Activated T-cell treated with anti-CD3 and anti-CD28 coated beads, Interleukin-2, amount 50 U/mL, for 72 hours (primary cell): ENCODE measurements around the gene CBLL1. TPM values are rescaled to one million over a fixed set of nuclear protein-coding genes. Genes with fewer than 3 reads are reported as not detected.

ENCODE experiments used
- ATAC-seq, 2 donors: fragments of 150-1000 bp; cut with Tn5 transposase; replicated peaks in 1 of 2; 2 replicates each; pipeline ENCODE4 v1.10.0; 2021; ENCODE audit warnings: moderate library complexity in 2 of 2, mild to moderate bottlenecking in 1 of 2
- DNase-seq, 2 donors: peaks; one replicate each; pipeline ENCODE4 v3.0.0; 2021 to 2022; ENCODE audit warnings: mixed read lengths in 1 of 2
- H3K27ac Mint-ChIP-seq: one replicate; pipeline ENCODE4 v1.8.0; 2022; ENCODE audit warnings: mild to moderate bottlenecking, moderate library complexity, mixed read lengths
- H3K27me3 Mint-ChIP-seq: one replicate; pipeline ENCODE4 v1.8.0; 2022; ENCODE audit warnings: low read depth, mixed read lengths
- H3K36me3 Mint-ChIP-seq, 2 donors: one replicate each; pipeline ENCODE4 v1.8.0; 2022; ENCODE audit warnings: mixed read lengths in 2 of 2, mild to moderate bottlenecking in 1 of 2; ENCODE audit not compliant: insufficient read depth in 2 of 2
- H3K4me1 Mint-ChIP-seq: one replicate; pipeline ENCODE4 v1.8.0; 2022; ENCODE audit warnings: low read depth, mixed read lengths
- H3K4me3 Mint-ChIP-seq, 2 donors: one replicate each; pipeline ENCODE4 v1.8.0; 2022; ENCODE audit warnings: mild to moderate bottlenecking in 2 of 2, mixed read lengths in 2 of 2, moderate library complexity in 2 of 2
- H3K9me3 Mint-ChIP-seq, 2 donors: one replicate each; pipeline ENCODE4 v1.8.0; 2022; ENCODE audit warnings: mixed read lengths in 2 of 2
- total RNA-seq, 2 donors: library from RNA; stranded (reverse); gene quantifications; one replicate each; pipeline ENCODE4 v1.2.3, GENCODE V29; 2022

CBLL1 gene
- total RNA-seq, 2 donors from 2014 or later: 39.8 to 44.6 TPM

- Mint-ChIP-seq H3K4me1 (no peaks in the 10 kb centered on the region), H3K4me3 (no peak overlapping the region), H3K27me3 (peaks cover 21% of the 10 kb centered on the region), H3K27ac (no peak overlapping the region), H3K36me3 (no peaks in the 10 kb centered on the region), H3K9me3 (no peaks in the 10 kb centered on the region)
- DNase-seq (no peak), ATAC-seq (no peak)
Observed at GRCh38 chr7:107792364-107792763, 48.4 kb downstream of the CBLL1 start.

DNA sequence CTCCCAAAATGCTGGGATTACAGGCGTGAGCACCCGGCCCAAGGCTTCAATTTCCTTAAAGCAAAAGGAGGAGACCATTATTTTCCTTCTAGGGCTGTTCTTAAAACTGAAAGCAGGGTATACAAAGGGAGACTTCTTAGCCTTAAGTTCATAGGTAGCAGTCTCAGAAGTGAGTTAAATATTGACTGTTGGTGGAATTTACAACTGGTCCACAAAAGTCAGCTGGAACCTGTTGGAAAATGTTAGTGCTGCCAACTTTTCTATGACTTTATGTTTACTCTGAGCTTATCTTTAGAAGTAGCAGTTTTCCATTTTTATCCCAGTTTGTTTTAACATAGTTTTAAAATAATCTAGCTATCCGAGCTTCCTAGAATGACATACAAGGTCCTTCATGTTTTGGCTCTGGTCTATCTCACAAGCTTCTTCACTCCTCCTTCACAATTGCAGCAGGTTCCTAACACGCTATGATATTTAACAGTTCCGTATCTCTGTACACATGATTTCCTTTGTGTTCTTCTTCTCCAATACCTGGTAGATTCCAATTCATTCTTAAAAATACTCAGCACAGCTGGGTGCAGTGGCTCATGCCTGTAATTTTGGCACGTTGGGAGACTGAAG lies 55.8 kb downstream of the CBLL1 start:
- ATAC-seq: no peak
- peaks cover 27% of the 10 kb centered on the region for H3K27me3 Mint-ChIP-seq
- no peaks in the 10 kb centered on the region for H3K4me1 Mint-ChIP-seq
- H3K4me3 Mint-ChIP-seq: no peak overlapping the region
- peaks cover 0 to 2% of the 10 kb centered on the region in 2 donors for H3K9me3 Mint-ChIP-seq
- H3K27ac Mint-ChIP-seq: no peak overlapping the region
- no peaks in the 10 kb centered on the region for H3K36me3 Mint-ChIP-seq
- DNase-seq: no peak

GRCh38 chr7:107803009-107803610 lies 59.2 kb downstream of the CBLL1 start, which contains the start of gene SLC26A3:
Gene SLC26A3, minus strand, starts transcription at chr7:107803223. Its CDS starts 8,714 bp downstream, at chr7:107794509.
- Mint-ChIP-seq H3K27ac (no peak within 1 kb of the TSS), H3K4me1 (no peaks in the 10 kb centered on the region), H3K4me3 (no peak within 1 kb of the TSS), H3K9me3 (peaks cover 0 to 2% of the 10 kb centered on the region in 2 donors), H3K27me3 (peaks cover 24% of the 10 kb centered on the region), H3K36me3 (no peaks in the 10 kb centered on the region)
- no peak for ATAC-seq
- no peak for DNase-seq

DNA sequence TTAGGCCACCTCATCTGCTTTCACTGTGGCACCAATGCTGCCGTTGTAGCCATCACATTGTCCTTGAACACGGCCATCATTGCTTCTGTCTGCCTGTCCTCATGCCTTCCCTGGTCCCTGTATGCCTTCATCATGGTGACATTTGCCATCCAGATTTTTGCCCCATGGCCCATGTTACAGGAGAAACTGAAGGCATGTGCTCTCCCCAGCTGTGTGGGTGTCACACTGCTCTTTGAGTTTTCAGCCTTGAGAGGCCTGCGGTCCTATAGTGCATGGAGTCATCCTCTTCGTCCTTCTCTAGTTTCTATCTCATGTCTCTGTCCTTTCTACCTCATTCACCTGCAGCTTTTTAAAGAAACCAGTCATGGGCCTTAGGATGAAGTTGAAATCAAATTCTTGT lies 65.2 kb downstream of the CBLL1 start:
- ATAC-seq (no peak), DNase-seq (no peak)
- Mint-ChIP-seq H3K27me3 (peaks cover 10% of the 10 kb centered on the region), H3K4me1 (peaks cover 11% of the 10 kb centered on the region), H3K4me3 (no peak overlapping the region), H3K36me3 (no peaks in the 10 kb centered on the region), H3K9me3 (peaks cover 0 to 2% of the 10 kb centered on the region in 2 donors), H3K27ac (no peak overlapping the region)

- H3K27me3 Mint-ChIP-seq: no peaks in the 10 kb centered on the region
- peaks cover 26% of the 10 kb centered on the region for H3K4me1 Mint-ChIP-seq
- ATAC-seq (no peak), DNase-seq (no peak)
- no peak overlapping the region for H3K4me3 Mint-ChIP-seq
- no peak overlapping the region for H3K27ac Mint-ChIP-seq
- H3K36me3 Mint-ChIP-seq: no peaks in the 10 kb centered on the region
- H3K9me3 Mint-ChIP-seq: no peaks in the 10 kb centered on the region
Observed at GRCh38 chr7:107810626-107811025, 66.7 kb downstream of the CBLL1 start.

Other genes starting within 250 kb of the CBLL1 start
- 10 to 100 TPM; 30.4 to 55.5 TPM for gene COG5, start 180.2 kb upstream of the CBLL1 start, total RNA-seq
- 10 to 100 TPM; 14.9 to 16.3 TPM for gene DUS4L, start 180.2 kb upstream of the CBLL1 start, total RNA-seq
- 10 to 100 TPM; 37.8 to 44.3 TPM for gene BCAP29, start 163.9 kb upstream of the CBLL1 start, total RNA-seq
- 10 to 100 TPM in 1 of 2 donors, 1 to 10 TPM in 1; 7.9 to 18.3 TPM for gene SLC26A4, start 83.3 kb upstream of the CBLL1 start, total RNA-seq
- gene SLC26A3, start 59.1 kb downstream of the CBLL1 start, total RNA-seq: not detected
- gene DLD, start 147.0 kb downstream of the CBLL1 start, total RNA-seq: 100 to 1,000 TPM; 104 to 105 TPM